OCI-LY7 (cell line): Measurements from ENCODE around the gene PLEKHJ1. TPM values are rescaled to one million over a fixed set of nuclear protein-coding genes. Genes with fewer than 3 reads are reported as not detected.
A peak's percentile ranks its signal among the peaks of the same experiment; 100 is the strongest.

ENCODE experiments used
- BruUV-seq: library from RNA; stranded (reverse); fragments of 400-500 nt; replicated peaks from 2 replicates; lab custom pipeline; 2021; lab: Mats Ljungman, UMichigan
- CTCF ChIA-PET: fragments of 300-600 bp; sonication (Branson Sonifier 250); formaldehyde crosslinking; loops from one replicate; lab custom pipeline; 2022; ENCODE audit warnings: antibody characterized with exemption; ENCODE audit not compliant: unreplicated experiment; lab: Charles Lee
- POLR2A ChIA-PET: fragments of 300-600 bp; sonication (Branson Sonifier 250); formaldehyde crosslinking; loops from one replicate; lab custom pipeline; 2022; ENCODE audit warnings: antibody characterized with exemption; lab: Charles Lee
- DNase-seq: peaks from one replicate; pipeline ENCODE4 v3.0.0-alpha.2; 2015; ENCODE audit warnings: low spot score
- H2AFZ ChIP-seq: fragments of 200-600 bp; sonication (generic), shearing (Covaris generic); 2 replicates; pipeline ENCODE4 v1.6.1; 2014; ENCODE audit warnings: mild to moderate bottlenecking, antibody characterized with exemption, low read length, moderate library complexity
- H3K27ac ChIP-seq: fragments of 200-600 bp; sonication (generic); 2 replicates; pipeline ENCODE4 v1.5.1; 2014; ENCODE audit warnings: mixed run types, low read depth, mild to moderate bottlenecking, moderate library complexity, low read length, inconsistent platforms; ENCODE audit not compliant: poor library complexity, severe bottlenecking
- H3K36me3 ChIP-seq: fragments of 200-600 bp; sonication (generic); 2 replicates; pipeline ENCODE4 v1.6.1; 2014; ENCODE audit warnings: mild to moderate bottlenecking, antibody characterized with exemption, low read length, moderate library complexity, mixed read lengths; ENCODE audit not compliant: insufficient read depth
- H3K4me1 ChIP-seq: fragments of 200-600 bp; sonication (generic); 2 replicates; pipeline ENCODE4 v1.5.1; 2014; ENCODE audit warnings: mild to moderate bottlenecking, low read length; ENCODE audit not compliant: insufficient read depth, poor library complexity, severe bottlenecking
- H3K4me2 ChIP-seq: fragments of 200-600 bp; sonication (generic); 2 replicates; pipeline ENCODE4 v1.6.1; 2014; ENCODE audit warnings: mild to moderate bottlenecking, low read length
- H3K4me3 ChIP-seq: fragments of 200-600 bp; sonication (generic); 2 replicates; pipeline ENCODE4 v1.5.1; 2014; ENCODE audit warnings: mild to moderate bottlenecking, low read depth, low read length; ENCODE audit not compliant: poor library complexity, severe bottlenecking
- H3K79me2 ChIP-seq: fragments of 200-600 bp; sonication (generic); 2 replicates; pipeline ENCODE4 v1.6.1; 2016; ENCODE audit warnings: low read depth, mild to moderate bottlenecking, low read length, moderate library complexity, mixed read lengths; ENCODE audit not compliant: insufficient read depth
- H3K9me2 ChIP-seq: fragments of 200-600 bp; sonication (generic); 2 replicates; pipeline ENCODE4 v1.6.1; 2016; ENCODE audit warnings: mild to moderate bottlenecking, low read length, mixed read lengths; ENCODE audit not compliant: insufficient read depth
- H3K9me3 ChIP-seq: fragments of 200-600 bp; sonication (generic); 2 replicates; pipeline ENCODE4 v1.6.1; 2014; ENCODE audit warnings: mild to moderate bottlenecking, mixed run types, low read length, mixed read lengths
- H4K20me1 ChIP-seq: fragments of 200-600 bp; sonication (generic); 2 replicates; pipeline ENCODE4 v1.6.1; 2014; ENCODE audit warnings: mild to moderate bottlenecking, antibody characterized with exemption, low read length, moderate library complexity, mixed read lengths; ENCODE audit not compliant: insufficient read depth
- CTCF ChIP-seq: fragments of 200-600 bp; sonication (generic); conservative IDR thresholded peaks from 2 replicates; pipeline ENCODE4 v1.5.1; 2014; ENCODE audit warnings: mild to moderate bottlenecking, antibody characterized with exemption, low read length, moderate library complexity, mixed read lengths
- EZH2phosphoT487 ChIP-seq: fragments of 200-600 bp; sonication (generic); IDR thresholded peaks from 2 replicates; pipeline ENCODE4 v1.6.1; 2018; ENCODE audit warnings: low read depth, borderline replicate concordance, mild to moderate bottlenecking, mixed run types, antibody characterized with exemption, low read length, moderate library complexity, mixed read lengths
- intact Hi-C: fragments of 100-400 bp; cut with micrococcal nuclease; formaldehyde crosslinking; loops from one replicate; pipeline ENCODE4 v1.10.0; 2022; ENCODE audit not compliant: unreplicated experiment
- total RNA-seq, 2 experiments: library from RNA; depleted of rRNA in 1 of 2; stranded (reverse); fragments of >200 nt in 1 of 2; shearing (Covaris generic) in 1 of 2; gene quantifications; 2 replicates each; pipeline ENCODE4 v1.2.3, GENCODE V29; 2014 to 2022

PLEKHJ1 gene
- total RNA-seq, 2 experiments from 2014 or later: 129 to 205 TPM

GRCh38 chr19:2231621-2232221 is 4.4 kb downstream of the PLEKHJ1 start:
- Histone ChIP-seq H3K9me2 (no peaks in the 10 kb centered on the region), H2AFZ (no peak overlapping the region), H3K9me3 (no peaks in the 10 kb centered on the region), H3K36me3 (peaks cover 71% of the 10 kb centered on the region), H3K27ac (peak overlapping the region; percentile 23), H3K4me2 (no peak overlapping the region; the same call in 1 of the 2 replicates), H3K79me2 (peaks cover 34% of the 10 kb centered on the region), H4K20me1 (peaks cover 4% of the 10 kb centered on the region), H3K4me3 (no peak overlapping the region), H3K4me1 (peaks cover 66% of the 10 kb centered on the region)
- peak; percentile 61; the same call in 1 of the 2 replicates for TF ChIP-seq CTCF
- no peak for TF ChIP-seq EZH2phosphoT487
- CTCF ChIA-PET: interaction anchor here (0.6 kb wide), 1 partner anchor 389 kb away, joined by 5 read pairs; no protein-coding TSS in a partner anchor
- DNase-seq: peak; percentile 50
- intact Hi-C loops: no loop called here
- BruUV-seq: no TSS peak
- POLR2A ChIA-PET: interaction anchor here (0.7 kb wide), 1 partner anchor 74 kb away, joined by 4 read pairs; no protein-coding TSS in a partner anchor

- H3K79me2 ChIP-seq: peaks cover 33% of the 10 kb centered on the region
- no peak for DNase-seq
- H3K9me2 ChIP-seq: no peaks in the 10 kb centered on the region
- peaks cover 67% of the 10 kb centered on the region for H3K4me1 ChIP-seq
- TF ChIP-seq EZH2phosphoT487 (no peak), CTCF (no peak)
- H2AFZ ChIP-seq: no peak overlapping the region
- CTCF ChIA-PET: interaction anchor here (0.5 to 0.6 kb wide), 2 partner anchors 59 to 390 kb away, joined by 3 to 5 read pairs; no protein-coding TSS in a partner anchor
- intact Hi-C loops: no loop called here
- no TSS peak for BruUV-seq
- H3K27ac ChIP-seq: peak overlapping the region; percentile 23
- H3K9me3 ChIP-seq: no peaks in the 10 kb centered on the region
- POLR2A ChIA-PET: interaction anchor here (0.7 kb wide), 1 partner anchor 73 kb away, joined by 4 read pairs; no protein-coding TSS in a partner anchor
- no peak overlapping the region; the same call in 1 of the 2 replicates for H3K4me2 ChIP-seq
- peaks cover 79% of the 10 kb centered on the region for H3K36me3 ChIP-seq
- no peak overlapping the region for H3K4me3 ChIP-seq
- peaks cover 4% of the 10 kb centered on the region for H4K20me1 ChIP-seq
Measured at GRCh38 chr19:2230807-2231533, 5.2 kb downstream of the PLEKHJ1 start.
